Ecto neural progenitor cell (in vitro differentiated cells): Measurements from ENCODE around the gene ICAM3.

Experiments used
- DNase-seq: peaks from one replicate; pipeline ENCODE4 v3.0.0-alpha.2; 2018; ENCODE audit warnings: low spot score

ICAM3 gene

DNA sequence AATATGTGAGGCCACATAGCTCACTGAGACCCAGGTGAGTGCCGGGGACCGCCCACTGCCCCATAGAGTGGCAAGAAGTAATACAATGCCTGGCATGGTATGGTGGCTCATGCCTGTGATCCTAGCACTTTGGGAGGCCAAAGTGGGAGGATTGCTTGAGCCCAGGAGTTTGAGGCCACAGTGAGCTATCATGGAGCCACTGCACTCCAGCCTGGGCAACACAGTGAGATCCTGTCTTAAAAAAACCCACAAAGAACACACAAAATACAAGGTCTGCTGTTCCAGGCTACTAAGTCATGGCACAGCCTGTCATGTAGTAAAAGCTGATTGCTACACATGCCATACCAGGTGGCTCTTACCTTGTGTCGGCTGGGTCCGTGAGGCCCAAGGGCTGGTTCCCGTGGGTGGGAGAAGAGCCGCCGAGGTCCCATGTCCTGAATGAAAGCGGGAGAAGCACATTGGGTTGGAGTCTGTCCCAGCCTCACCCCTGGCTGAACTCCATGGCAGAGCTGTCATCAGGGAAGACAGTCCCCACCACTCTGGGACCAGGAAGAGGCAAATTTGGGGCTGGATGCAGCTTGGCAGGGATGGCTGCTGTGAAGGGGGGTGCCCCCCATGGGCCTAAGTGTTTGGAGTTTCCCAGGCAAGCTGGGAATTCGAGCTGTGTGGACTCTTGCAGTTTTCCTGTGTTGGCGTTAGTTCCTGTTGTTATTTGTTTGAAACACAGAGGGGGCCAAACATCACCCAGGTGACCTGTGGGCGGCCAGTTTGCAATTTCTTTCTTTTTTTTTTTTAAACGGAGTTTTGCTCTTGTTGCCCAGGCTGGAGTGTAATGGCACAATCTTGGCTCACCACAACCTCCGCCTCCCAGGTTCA is 20.4 kb downstream of the ICAM3 start:
- no peak for DNase-seq

DNA sequence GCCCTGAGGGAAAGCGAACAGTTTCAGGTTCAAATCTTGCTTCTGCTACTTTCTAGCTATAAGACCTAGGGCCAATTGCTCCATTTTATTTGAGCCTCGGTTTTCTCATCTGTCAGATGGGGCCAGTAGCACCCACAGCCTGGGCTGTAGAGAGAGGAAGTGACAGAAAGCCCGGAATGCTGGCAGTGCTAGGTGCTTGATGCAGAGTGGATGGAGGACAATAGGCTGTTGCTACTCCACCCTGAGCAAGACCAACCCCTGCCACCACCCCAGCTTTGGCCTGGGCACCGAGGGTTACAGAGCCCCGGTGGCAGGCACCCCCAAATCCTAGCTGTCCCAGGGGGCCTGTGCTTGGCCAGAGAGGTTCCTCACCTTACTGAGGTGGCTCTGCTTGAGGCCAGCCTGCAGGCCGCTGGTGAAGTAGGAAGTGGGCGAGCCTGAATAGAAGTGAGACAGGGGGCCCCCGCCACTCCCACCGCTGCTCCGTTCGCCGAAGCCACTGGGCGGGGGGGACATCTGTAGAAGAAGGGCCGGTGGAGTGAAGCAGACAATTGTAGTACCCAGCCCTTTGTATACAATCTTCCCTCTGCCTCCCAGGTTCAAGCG is 21.5 kb downstream of the ICAM3 start:
- DNase-seq = no peak

DNA sequence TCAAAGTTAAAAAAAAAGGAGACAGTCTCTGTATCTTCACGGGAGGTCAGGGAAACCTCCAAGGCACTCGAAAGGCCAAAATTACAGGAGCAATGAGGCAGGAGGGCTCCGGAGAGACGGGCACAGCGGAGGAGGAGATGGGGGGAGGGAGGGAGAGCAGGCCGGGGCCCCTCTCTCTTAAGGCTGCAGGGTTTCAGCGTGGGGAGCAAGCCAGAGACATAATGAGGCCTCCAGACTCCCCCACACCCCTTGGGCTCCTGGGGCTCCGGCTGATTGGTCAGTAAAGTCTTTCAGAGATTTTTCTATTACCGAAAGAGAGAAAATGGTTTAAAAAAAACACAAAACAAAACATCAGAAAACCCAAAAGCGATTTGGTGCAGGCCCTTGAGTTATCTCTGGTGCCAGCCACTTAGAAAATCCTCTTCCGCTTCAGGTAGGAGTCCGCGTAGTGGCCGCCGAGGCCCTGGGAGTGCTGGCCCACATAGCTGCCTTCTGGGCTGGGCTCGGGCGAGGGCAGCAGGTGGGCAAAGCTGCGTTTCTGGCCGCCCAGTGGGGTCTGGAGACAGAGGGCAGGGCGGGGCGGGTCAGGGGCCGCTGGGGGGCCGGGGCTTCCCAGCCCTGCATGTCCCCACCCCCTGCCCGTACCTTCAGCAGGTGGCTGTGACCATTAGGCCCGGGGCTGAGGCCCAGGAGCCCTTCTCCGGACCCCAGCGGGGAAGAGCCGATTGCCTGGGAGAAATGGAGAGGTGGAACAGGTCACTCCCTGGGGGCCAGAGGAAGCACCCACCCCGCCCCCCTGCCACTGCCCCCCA is 22.2 kb downstream of the ICAM3 start:
- no peak for DNase-seq

DNA sequence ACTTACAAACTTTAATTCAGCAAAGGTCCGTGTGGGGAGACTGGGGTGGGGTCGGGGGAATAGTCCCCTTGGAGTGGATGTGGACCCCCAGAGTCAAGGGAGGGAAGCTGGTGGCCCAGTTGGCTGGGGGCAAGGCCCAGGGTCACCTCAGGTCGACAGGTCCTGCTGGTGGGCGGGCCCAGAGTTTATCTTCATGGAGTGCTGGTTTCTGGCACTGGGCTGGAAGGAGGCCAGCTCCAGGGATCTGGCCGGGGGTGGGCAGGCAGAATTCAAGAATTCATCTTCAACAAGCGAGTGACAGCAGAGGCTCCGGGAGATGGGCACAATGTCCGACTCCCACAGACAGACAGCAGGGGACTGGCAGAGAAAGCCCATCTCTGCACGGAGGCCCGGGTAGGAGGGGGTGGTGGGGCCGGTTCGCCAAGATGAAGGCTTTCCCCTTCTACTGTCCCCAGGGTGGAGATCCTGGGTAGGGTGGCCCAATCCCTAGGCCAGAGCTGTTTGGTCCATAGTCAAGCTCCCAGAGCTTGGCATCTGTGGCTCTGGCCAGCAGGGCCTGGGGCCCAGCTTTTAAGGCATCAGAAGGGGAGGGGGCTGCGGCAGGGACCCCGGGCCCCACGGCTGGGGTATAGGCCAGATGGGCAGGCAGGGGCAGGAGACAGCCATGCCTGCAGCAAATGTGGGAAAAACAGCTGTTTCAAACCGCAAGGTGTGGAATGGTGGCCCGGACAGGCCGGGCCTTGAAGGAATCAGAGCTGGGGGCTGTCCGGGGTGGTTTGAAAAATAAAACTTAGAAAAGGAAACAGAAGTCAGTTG is 23.0 kb downstream of the ICAM3 start:
- DNase-seq = no peak

DNA sequence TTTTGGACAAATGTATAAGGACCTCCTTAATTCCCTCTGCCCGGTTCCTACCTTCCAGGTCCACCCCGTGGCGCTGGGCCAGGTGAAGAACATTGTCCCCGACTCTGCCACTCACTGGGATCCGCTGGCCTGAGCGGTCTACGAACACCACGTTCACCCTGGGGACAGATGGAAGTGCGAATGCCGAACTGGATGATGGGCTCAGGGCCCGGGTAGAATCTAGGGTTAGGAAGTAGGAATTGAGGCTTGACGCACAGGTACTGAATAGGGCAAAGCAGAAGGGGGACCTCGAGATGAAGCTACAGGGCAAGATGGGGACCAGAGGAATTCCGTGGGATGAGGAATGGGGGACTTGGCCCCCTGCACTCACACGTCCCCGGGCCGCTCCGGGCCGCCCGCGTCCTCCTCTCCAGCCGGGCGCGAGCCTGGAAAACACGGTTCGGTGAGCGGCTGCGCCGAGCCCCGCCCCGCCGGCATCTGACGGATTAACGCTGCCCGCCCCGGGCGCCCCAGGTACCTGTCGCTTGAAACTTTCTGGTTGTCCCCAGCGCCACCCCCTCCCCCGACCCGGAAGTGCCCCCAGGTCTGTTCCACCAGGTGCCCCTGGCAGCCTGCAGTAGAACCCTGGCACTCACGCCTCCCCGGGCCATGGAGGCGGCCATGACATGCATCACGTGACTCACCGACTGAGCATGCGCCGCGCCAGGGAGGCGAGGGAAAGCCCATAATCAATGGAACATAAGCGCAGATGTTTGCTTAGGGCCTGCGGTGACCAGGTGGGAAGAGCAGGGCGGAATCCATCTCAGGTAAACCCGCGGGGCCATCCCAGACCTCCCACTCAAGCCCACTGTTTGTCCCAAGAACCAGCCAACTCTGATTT is 23.8 kb downstream of the ICAM3 start, which contains the start of gene FDX2:
FDX2 (minus strand) TSS at position 681 of the 880 bp plus-strand sequence; CDS start at position 662, 19 bp downstream.
- DNase-seq = peak; percentile 93

DNA sequence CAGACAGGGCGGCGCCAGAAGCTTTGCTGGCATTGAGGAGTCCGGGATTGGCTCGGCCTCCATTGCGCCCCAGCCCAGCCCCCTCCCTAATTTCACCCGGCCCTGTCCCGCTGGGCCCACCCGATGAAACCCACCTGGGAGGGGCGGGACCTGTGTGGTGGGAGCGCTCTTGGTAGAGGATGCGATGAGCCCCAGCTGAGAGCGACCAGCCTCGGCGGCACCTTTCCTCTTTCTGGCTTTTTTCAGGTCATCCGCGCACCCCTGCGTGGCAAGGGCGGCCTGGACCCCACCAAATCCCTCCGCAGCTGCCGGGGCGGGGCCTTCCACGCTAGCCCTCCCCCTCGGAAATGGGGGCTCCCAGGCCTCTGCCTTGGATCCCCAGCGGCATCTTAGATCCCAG is 30.0 kb downstream of the ICAM3 start, which contains the start of gene ZGLP1:
ZGLP1 (minus strand) TSS at position 393 of the 400 bp plus-strand sequence.
- DNase-seq = no peak

DNA sequence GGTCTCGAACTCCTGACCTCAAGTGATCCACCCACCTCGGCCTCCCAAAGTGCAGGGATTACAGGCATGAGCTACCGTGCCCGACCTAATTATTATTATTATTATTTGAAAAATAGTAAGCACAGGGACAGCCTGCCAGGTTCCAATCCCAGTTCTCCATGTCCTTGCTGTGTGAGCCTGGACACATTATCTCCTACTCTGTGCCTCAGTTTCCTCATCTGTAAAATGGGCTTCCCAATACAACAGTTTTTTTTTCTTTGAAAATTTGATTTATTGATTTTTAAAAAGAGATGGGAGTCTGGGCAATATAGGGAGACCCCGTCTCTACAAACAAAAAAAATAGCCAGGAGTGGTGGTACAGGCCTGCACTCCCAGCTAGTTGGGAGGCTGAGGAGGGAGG is 33.1 kb downstream of the ICAM3 start:
- no peak for DNase-seq

DNA sequence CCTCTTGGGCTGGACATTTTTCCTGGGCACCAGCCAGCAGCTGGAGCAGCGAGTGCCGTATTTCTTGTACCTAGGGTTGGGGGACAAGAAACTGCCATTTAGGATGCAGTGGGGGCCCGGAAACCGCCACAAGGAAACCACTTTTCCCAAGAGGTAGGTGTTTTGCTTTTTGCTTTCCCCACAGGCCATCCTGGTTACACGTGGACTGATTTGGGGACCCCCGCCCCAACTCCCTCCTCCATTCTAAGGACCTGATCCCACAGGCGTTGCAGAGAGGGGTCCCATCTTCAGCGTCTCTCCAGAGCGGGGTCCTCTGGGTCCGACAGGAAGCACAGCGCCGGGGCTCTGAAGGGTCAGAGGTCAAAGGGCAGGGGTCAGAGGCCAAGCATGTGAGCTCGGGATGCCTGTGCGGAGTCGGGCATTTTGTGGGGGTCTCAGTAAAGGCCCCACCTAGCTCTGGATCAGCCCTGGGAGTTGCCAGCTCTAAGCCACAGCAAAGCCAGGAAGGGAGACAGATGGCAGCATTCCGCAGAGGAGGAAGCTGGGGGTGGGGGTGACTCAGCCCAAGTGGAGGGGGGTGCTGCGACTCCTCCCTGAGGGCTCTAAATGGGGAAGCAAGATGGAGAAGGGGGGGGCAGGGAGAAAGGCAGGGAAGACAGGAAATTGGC is 34.2 kb downstream of the ICAM3 start:
- no peak for DNase-seq

DNA sequence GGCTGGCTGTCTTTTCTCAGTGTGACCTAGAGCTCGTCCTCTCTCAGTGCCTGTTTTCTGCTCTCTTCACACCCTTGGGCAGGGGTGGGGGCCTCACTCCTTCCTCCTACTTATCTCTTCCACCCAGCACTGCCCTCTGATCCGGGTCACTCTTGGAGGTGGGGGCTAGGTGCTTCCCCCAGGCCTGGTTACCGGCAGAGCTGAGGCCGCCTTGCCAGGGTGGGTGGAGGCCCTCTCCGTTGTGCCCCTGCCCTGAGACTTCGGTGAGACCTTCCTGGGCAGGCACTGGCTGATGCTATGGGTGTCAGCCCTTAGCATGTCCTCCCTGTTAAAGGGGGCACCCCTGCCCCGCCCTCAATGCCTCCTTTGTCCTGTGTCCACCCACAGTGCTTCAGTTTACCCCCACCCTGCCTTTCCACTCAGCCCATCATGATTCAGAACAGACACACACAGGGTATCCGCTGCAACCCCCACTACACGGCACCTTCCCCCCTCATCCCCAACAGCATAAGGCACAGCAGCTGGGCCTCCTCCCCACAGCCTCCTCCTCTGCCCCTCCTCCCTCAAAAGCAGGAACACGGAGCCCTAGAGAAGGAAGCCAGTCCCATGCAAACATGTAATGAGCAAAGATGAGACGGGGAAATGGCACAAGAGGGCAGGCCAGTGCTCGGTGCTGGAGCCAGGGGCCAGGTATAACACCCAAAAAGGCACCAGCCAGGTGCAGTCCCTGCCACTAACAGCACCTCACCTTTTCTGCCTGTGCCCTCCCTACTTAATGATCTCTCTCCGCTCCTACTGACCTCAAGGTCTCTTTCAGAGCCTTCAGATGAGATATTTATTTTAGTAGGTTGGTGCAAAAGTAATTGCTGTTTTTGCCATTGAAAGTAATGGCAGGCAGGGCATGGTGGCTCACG is 39.6 kb downstream of the ICAM3 start:
- no peak for DNase-seq

DNA sequence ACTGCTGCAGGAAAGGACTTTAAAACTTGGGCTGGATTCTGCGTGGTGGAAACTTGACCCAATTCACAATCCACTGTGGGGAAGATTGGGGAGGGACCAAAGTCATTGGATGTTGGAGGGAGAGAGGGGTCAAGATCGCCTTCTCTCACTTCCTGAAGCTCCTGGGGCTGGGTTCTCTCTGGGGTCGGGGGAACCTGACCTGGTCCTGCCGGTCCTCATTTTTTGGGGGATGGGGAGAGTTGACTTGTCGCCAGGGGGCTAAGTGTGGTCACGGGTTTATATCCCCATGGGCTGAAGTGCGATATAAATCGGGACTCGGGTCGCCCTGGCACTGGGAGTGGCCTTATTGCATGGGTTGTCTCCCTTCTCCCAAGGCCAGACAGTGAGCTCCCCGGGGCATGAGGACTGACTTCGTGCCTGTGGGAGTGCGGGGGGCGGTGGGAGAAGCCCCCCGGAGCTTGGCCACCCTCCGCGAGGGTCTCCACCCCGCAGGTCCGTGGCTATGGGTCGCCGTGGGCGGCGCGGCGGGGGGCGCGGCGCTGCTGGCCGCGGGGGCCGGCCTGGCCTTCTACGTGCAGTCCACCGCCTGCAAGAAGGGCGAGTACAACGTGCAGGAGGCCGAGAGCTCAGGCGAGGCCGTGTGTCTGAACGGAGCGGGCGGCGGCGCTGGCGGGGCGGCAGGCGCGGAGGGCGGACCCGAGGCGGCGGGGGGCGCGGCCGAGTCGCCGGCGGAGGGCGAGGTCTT is 43.4 kb downstream of the ICAM3 start:
- DNase-seq = peak; percentile 65

DNA sequence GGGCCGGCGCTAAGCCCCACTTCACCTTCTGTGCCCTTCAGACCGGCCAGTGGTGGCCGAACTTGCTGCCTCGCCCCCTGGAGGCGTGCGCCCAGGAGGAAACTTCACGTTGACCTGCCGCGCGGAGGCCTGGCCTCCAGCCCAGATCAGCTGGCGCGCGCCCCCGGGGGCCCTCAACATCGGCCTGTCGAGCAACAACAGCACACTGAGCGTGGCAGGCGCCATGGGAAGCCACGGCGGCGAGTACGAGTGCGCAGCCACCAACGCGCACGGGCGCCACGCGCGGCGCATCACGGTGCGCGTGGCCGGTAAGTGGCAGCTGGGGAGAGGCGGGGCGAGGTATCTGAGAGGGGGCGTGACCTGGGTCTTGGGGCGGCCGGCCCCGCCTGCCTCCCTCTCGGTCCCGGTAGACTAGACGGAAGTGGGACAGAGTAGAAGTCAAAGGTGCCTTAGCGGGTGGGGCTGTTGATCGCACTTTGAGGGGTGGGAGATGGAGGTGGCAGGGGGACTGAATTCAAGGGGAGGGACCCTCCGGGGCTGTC is 44.0 kb downstream of the ICAM3 start:
- peak; percentile 65 for DNase-seq

DNA sequence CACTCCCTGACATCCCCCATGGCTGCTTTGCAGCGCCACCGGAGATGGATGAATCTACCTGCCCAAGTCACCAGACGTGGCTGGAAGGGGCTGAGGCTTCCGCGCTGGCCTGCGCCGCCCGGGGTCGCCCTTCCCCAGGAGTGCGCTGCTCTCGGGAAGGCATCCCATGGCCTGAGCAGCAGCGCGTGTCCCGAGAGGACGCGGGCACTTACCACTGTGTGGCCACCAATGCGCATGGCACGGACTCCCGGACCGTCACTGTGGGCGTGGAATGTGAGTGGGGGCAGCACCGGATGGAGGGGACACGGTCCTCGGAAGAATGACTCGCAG is 45.1 kb downstream of the ICAM3 start:
- DNase-seq = peak; percentile 76

DNA sequence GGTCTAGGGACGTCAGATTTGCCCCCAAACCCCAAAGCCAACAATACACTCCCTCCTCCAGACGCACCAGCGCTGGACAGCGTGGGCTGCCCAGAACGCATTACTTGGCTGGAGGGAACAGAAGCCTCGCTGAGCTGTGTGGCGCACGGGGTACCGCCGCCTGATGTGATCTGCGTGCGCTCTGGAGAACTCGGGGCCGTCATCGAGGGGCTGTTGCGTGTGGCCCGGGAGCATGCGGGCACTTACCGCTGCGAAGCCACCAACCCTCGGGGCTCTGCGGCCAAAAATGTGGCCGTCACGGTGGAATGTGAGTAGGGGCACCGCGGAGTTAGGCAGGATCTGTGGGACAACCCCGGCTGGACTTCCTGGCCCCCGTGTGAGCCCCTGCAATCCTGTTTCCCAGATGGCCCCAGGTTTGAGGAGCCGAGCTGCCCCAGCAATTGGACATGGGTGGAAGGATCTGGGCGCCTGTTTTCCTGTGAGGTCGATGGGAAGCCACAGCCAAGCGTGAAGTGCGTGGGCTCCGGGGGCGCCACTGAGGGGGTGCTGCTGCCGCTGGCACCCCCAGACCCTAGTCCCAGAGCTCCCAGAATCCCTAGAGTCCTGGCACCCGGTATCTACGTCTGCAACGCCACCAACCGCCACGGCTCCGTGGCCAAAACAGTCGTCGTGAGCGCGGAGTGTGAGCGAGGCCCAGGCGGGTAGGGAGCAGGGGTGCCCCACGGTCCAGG is 45.6 kb downstream of the ICAM3 start:
- no peak for DNase-seq

DNA sequence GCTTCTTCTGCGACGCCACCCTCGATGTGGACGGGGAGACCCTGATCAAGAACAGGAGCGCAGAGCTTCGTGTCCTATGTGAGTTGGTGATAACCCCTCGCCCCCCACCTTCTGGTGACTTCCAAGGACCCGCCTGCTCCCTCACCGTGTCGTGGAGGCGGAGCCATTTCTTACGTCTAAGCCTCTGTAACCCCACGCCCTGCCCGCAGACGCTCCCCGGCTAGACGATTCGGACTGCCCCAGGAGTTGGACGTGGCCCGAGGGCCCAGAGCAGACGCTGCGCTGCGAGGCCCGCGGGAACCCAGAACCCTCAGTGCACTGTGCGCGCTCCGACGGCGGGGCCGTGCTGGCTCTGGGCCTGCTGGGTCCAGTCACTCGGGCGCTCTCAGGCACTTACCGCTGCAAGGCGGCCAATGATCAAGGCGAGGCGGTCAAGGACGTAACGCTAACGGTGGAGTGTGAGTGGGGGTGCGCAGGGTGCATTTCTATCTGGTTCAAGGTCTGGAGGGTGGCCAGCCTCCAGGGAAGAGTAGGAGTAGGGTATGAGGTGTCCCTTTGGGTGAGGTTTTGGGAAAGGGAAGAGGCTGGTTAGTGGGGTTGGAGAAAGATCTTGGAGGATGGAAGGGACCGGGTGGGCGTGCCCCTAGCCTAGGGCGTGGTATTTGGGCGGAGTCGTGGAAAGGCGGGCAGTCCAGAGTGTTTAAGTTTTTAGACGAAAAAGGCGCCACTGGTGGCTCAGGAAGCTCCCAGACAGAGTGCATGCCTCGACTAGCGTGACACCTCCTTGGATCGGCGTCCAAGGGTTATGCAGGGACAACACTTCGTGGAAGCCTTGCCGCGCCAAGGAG is 46.4 kb downstream of the ICAM3 start:
- peak; percentile 59 for DNase-seq

DNA sequence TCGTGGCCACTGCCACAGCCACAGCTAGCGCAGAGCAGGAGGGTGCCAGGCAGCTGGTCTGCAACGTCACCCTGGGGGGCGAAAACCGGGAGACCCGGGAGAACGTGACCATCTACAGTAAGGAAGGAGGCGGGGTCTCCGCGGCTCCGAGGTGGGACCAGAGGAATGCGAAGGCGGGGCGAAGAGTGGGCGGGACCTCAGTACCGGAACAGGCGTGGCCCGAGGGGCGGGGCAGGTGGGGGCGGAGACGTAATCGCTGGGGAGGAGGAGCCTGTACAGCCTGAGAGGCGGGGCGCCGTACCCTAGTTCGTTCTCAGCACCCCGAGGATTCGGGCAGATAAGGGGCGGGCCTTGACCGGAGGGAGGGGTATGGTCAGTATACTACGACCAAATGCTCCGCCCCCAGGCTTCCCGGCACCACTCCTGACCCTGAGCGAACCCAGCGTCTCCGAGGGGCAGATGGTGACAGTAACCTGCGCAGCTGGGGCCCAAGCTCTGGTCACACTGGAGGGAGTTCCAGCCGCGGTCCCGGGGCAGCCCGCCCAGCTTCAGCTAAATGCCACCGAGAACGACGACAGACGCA is 47.1 kb downstream of the ICAM3 start:
- peak; percentile 90 for DNase-seq

DNA sequence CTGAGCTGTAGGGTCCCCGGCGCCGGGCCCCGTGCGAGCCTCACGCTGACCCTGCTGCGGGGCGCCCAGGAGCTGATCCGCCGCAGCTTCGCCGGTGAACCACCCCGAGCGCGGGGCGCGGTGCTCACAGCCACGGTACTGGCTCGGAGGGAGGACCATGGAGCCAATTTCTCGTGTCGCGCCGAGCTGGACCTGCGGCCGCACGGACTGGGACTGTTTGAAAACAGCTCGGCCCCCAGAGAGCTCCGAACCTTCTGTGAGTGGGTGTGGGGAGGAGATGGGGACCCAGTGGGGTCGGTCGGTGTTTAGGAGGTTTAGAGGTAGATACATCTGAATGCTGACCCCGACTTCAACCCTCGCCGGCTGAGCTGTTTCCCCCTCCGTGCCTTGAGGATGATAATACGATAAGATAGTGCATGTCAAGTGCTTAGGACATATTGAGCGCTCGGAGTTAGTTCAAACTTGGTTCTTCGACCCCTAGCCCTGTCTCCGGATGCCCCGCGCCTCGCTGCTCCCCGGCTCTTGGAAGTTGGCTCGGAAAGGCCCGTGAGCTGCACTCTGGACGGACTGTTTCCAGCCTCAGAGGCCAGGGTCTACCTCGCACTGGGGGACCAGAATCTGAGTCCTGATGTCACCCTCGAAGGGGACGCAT is 47.7 kb downstream of the ICAM3 start:
- no peak for DNase-seq
